NT2/D1 (cell line): ENCODE measurements around the gene IDH3A.

Source experiments
- SUZ12 ChIP-seq: IDR thresholded peaks from 2 replicates; pipeline ENCODE4 v1.6.1; 2011; ENCODE audit not compliant: insufficient read length, insufficient read depth; ENCODE audit errors: extremely low read depth
- YY1 ChIP-seq: IDR thresholded peaks from 2 replicates; pipeline ENCODE4 v1.6.1; 2011; ENCODE audit not compliant: insufficient read length, insufficient read depth
- ZNF274 ChIP-seq: IDR thresholded peaks from 2 replicates; pipeline ENCODE4 v1.6.1; 2011; ENCODE audit warnings: mild to moderate bottlenecking, low read depth, low read length

- no peak for TF ChIP-seq YY1
- TF ChIP-seq ZNF274 = no peak
- no peak for TF ChIP-seq SUZ12
These were observed 48.3 kb upstream of the IDH3A start for GRCh38 chr15:78100886-78101285.
